ENCODE measurements around the gene SLC24A3.

- TF ChIP-seq, protein P1, sequence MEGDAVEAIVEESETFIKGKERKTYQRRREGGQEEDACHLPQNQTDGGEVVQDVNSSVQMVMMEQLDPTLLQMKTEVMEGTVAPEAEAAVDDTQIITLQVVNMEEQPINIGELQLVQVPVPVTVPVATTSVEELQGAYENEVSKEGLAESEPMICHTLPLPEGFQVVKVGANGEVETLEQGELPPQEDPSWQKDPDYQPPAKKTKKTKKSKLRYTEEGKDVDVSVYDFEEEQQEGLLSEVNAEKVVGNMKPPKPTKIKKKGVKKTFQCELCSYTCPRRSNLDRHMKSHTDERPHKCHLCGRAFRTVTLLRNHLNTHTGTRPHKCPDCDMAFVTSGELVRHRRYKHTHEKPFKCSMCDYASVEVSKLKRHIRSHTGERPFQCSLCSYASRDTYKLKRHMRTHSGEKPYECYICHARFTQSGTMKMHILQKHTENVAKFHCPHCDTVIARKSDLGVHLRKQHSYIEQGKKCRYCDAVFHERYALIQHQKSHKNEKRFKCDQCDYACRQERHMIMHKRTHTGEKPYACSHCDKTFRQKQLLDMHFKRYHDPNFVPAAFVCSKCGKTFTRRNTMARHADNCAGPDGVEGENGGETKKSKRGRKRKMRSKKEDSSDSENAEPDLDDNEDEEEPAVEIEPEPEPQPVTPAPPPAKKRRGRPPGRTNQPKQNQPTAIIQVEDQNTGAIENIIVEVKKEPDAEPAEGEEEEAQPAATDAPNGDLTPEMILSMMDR (conservative IDR thresholded peaks at IDR 0.05; ENCODE audit: low read length) = no peak
- TF ChIP-seq EZH2phosphoT487 (IDR thresholded peaks at IDR 0.05; ENCODE audit: borderline replicate concordance, low read depth, low read length) = no peak
Observed at GRCh38 chr20:19335916-19336315, 123.5 kb downstream of the SLC24A3 start.

Measured in OCI-LY7 (cell line).